ENCODE measurements around the gene ZC2HC1C.

DNA sequence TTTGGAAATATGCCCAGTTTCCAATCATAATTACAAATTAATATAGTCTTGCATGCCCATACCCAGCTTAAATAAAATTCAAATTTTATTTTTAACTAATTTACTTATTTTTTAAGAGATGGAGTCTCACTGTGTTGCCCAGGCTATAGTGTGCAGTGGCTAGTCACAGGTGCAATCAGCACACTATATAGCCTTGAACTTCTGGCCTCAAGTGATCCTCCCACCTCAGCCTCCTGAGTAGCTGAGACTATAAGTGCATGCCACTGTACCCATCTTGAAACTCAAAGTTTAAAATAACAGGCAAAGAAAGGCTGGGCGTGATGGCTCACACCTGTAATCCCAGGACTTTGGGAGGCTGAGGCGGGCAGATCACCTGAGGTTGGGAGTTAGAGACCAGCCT lies 28.5 kb upstream of the ZC2HC1C start:
- TF ChIP-seq, protein P1, sequence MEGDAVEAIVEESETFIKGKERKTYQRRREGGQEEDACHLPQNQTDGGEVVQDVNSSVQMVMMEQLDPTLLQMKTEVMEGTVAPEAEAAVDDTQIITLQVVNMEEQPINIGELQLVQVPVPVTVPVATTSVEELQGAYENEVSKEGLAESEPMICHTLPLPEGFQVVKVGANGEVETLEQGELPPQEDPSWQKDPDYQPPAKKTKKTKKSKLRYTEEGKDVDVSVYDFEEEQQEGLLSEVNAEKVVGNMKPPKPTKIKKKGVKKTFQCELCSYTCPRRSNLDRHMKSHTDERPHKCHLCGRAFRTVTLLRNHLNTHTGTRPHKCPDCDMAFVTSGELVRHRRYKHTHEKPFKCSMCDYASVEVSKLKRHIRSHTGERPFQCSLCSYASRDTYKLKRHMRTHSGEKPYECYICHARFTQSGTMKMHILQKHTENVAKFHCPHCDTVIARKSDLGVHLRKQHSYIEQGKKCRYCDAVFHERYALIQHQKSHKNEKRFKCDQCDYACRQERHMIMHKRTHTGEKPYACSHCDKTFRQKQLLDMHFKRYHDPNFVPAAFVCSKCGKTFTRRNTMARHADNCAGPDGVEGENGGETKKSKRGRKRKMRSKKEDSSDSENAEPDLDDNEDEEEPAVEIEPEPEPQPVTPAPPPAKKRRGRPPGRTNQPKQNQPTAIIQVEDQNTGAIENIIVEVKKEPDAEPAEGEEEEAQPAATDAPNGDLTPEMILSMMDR (IDR thresholded peaks at IDR 0.05): no peak
- TF ChIP-seq POLR2A (IDR thresholded peaks at IDR 0.05): no peak
